Measurements from ENCODE around the gene KIF1B. TPM values are rescaled to one million over a fixed set of nuclear protein-coding genes. Genes with fewer than 3 reads are reported as not detected.
"Not testable (repeated sequence)": the region's sequence is repeated elsewhere in the genome, so short reads cannot be mapped to it uniquely, and the experiment has no call there.

Gene KIF1B
- total RNA-seq, 1 experiment from 2014 or later = 33.0 TPM

GRCh38 chr1:10217748-10218441 is 7.5 kb downstream of the KIF1B start:
- H3K27me3 ChIP-seq (ENCODE audit: control insufficient read depth, insufficient read depth, low read length) = no peaks in the 10 kb centered on the region
- peak; percentile 63; the same call in 1 of the 2 replicates for ATAC-seq
- in situ Hi-C loops (cut with HindIII; ENCODE audit: low pct_unique_long_range_greater_than_20kb, low sequenced_read_pairs) (no loop called here), intact Hi-C loops (cut with micrococcal nuclease; ENCODE audit: unreplicated experiment) (loop anchor here (10.0 kb wide), 1 partner anchor 117 kb away; no protein-coding TSS in a partner anchor)
- CTCF ChIA-PET = no interaction called here
- peaks cover 13% of the 10 kb centered on the region for H3K4me1 ChIP-seq (ENCODE audit: control insufficient read depth, insufficient read depth, low read length)
- H3K27ac ChIP-seq (ENCODE audit: low read length) = no peak overlapping the region
- no peak overlapping the region for H3K4me3 ChIP-seq (ENCODE audit: low read depth in 2 of 2, low read length in 2 of 2)
- H3K36me3 ChIP-seq (ENCODE audit: control insufficient read depth, insufficient read depth, low read length) = no peaks in the 10 kb centered on the region
- POLR2A ChIA-PET = no interaction called here
- TF ChIP-seq TCF7L2 (IDR thresholded peaks at IDR 0.05; ENCODE audit: low read depth, low read length) = no peak
- no peak for TF ChIP-seq CTCF (IDR thresholded peaks at IDR 0.05)
- TF ChIP-seq SIN3A (IDR thresholded peaks at IDR 0.05; ENCODE audit: borderline replicate concordance, insufficient read depth, low read depth, low read length) = no peak
- TF ChIP-seq REST (IDR thresholded peaks at IDR 0.05; ENCODE audit: insufficient read depth in 1 of 2, low read depth in 2 of 2, low read length in 1 of 2) = no peak
- TF ChIP-seq POLR2AphosphoS5 (IDR thresholded peaks at IDR 0.05; ENCODE audit: low read depth, low read length) = no peak
- no TSS peak for BruUV-seq (replicated peaks)
- DNase-seq (ENCODE audit: low read depth, low spot score) = no peak
- H3K9me3 ChIP-seq (ENCODE audit: control insufficient read depth, insufficient read depth, low read depth, low read length) = no peaks in the 10 kb centered on the region

- ATAC-seq (no peak), DNase-seq (ENCODE audit: low read depth, low spot score) (no peak)
- Histone ChIP-seq H3K4me3 (ENCODE audit: low read depth in 2 of 2, low read length in 2 of 2) (no peak overlapping the region), H3K9me3 (ENCODE audit: control insufficient read depth, insufficient read depth, low read depth, low read length) (no peaks in the 10 kb centered on the region), H3K4me1 (ENCODE audit: control insufficient read depth, insufficient read depth, low read length) (peaks cover 10% of the 10 kb centered on the region; the same call in 1 of the 2 replicates), H3K36me3 (ENCODE audit: control insufficient read depth, insufficient read depth, low read length) (no peaks in the 10 kb centered on the region), H3K27ac (ENCODE audit: low read length) (no peak overlapping the region), H3K27me3 (ENCODE audit: control insufficient read depth, insufficient read depth, low read length) (no peaks in the 10 kb centered on the region)
- POLR2A ChIA-PET = interaction anchor here (0.6 kb wide), 1 partner anchor 8 kb away, joined by 9 read pairs; no protein-coding TSS in a partner anchor
- TF ChIP-seq TCF7L2 (IDR thresholded peaks at IDR 0.05; ENCODE audit: low read depth, low read length) (no peak), SIN3A (IDR thresholded peaks at IDR 0.05; ENCODE audit: borderline replicate concordance, insufficient read depth, low read depth, low read length) (no peak), REST (IDR thresholded peaks at IDR 0.05; ENCODE audit: insufficient read depth in 1 of 2, low read depth in 2 of 2, low read length in 1 of 2) (no peak), POLR2AphosphoS5 (IDR thresholded peaks at IDR 0.05; ENCODE audit: low read depth, low read length) (no peak), CTCF (IDR thresholded peaks at IDR 0.05) (no peak)
- BruUV-seq (replicated peaks) = no TSS peak
- CTCF ChIA-PET = no interaction called here
- in situ Hi-C loops (cut with HindIII; ENCODE audit: low pct_unique_long_range_greater_than_20kb, low sequenced_read_pairs) (no loop called here), intact Hi-C loops (cut with micrococcal nuclease; ENCODE audit: unreplicated experiment) (no loop called here)
Observed at GRCh38 chr1:10220200-10220599, 9.8 kb downstream of the KIF1B start.

GRCh38 chr1:10220657-10221056 is 10.3 kb downstream of the KIF1B start:
- H3K27me3 ChIP-seq (ENCODE audit: control insufficient read depth, insufficient read depth, low read length); intact Hi-C loops (cut with micrococcal nuclease; ENCODE audit: unreplicated experiment); H3K9me3 ChIP-seq (ENCODE audit: control insufficient read depth, insufficient read depth, low read depth, low read length); H3K36me3 ChIP-seq (ENCODE audit: control insufficient read depth, insufficient read depth, low read length); ATAC-seq; POLR2A ChIA-PET; BruUV-seq (replicated peaks); H3K4me3 ChIP-seq (ENCODE audit: low read depth in 2 of 2, low read length in 2 of 2); DNase-seq (ENCODE audit: low read depth, low spot score); H3K27ac ChIP-seq (ENCODE audit: low read length); in situ Hi-C loops (cut with HindIII; ENCODE audit: low pct_unique_long_range_greater_than_20kb, low sequenced_read_pairs): not testable (repeated sequence)
- CTCF ChIA-PET = interaction anchor here (0.5 kb wide), 1 partner anchor 30 kb away, joined by 3 read pairs; no protein-coding TSS in a partner anchor
- peaks cover 13% of the 10 kb centered on the region; the same call in 1 of the 2 replicates for H3K4me1 ChIP-seq (ENCODE audit: control insufficient read depth, insufficient read depth, low read length)

All from Panc1 (cell line).